ENCODE data around the gene NBAS. TPM values are rescaled to one million over a fixed set of nuclear protein-coding genes. Genes with fewer than 3 reads are reported as not detected.

NBAS gene
- polyA plus RNA-seq, 1 of the 3 experiments (the other 2 are of a cell fraction), result 12.0 TPM

- TF ChIP-seq CHD2 (IDR thresholded peaks at IDR 0.05; ENCODE audit: low read length, partially characterized antibody) (peak; percentile 88), RFX5 (IDR thresholded peaks at IDR 0.05; ENCODE audit: low read length) (no peak), USF1 (IDR thresholded peaks at IDR 0.05; ENCODE audit: borderline replicate concordance, low read depth) (peak; percentile 69; the same call in 1 of the 2 replicates), NFIC (IDR thresholded peaks at IDR 0.05; ENCODE audit: borderline replicate concordance) (no peak), POLR2AphosphoS5 (IDR thresholded peaks at IDR 0.05; ENCODE audit: low read depth, low read length) (peak; percentile 95), JUND (IDR thresholded peaks at IDR 0.05) (no peak), SIN3A (IDR thresholded peaks at IDR 0.05; ENCODE audit: borderline replicate concordance, low read depth, low read length) (peak; percentile 96; the same call in 1 of the 2 replicates), GABPA (IDR thresholded peaks at IDR 0.05; ENCODE audit: low read depth) (peak; percentile 93), ZBTB33 (IDR thresholded peaks at IDR 0.05; ENCODE audit: borderline replicate concordance, low read depth) (no peak; the same call in 1 of the 2 replicates)
Observed at GRCh38 chr2:15591692-15592463, 30.7 kb upstream of the NBAS start, which contains the start of gene DDX1 (continued).

GRCh38 chr2:15591373-15591691, 30.2 kb upstream of the NBAS start:
- TF ChIP-seq MXI1 (IDR thresholded peaks at IDR 0.05; ENCODE audit: low read depth, low read length) (no peak), TEAD4 (IDR thresholded peaks at IDR 0.05; ENCODE audit: borderline replicate concordance, insufficient read depth) (no peak), ZBTB33 (IDR thresholded peaks at IDR 0.05; ENCODE audit: borderline replicate concordance, low read depth) (no peak), EP300 (IDR thresholded peaks at IDR 0.05; ENCODE audit: borderline replicate concordance in 1 of 2, low read depth in 1 of 2, low read length in 1 of 2) (no peak), USF2 (IDR thresholded peaks at IDR 0.05; ENCODE audit: borderline replicate concordance, low read depth, low read length) (no peak), ELF1 (IDR thresholded peaks at IDR 0.05) (no peak), MAX (IDR thresholded peaks at IDR 0.05; ENCODE audit: low read depth) (no peak), YY1 (IDR thresholded peaks at IDR 0.05; ENCODE audit: low read depth) (no peak), RXRA (IDR thresholded peaks at IDR 0.05; ENCODE audit: borderline replicate concordance, low read depth) (no peak), GATA2 (CRISPR knock-in tag; IDR thresholded peaks at IDR 0.05) (no peak), TCF12 (IDR thresholded peaks at IDR 0.05) (no peak), NFIC (IDR thresholded peaks at IDR 0.05; ENCODE audit: borderline replicate concordance) (no peak)
- Histone ChIP-seq H3K27me3 (ENCODE audit: insufficient read depth) (no peaks in the 10 kb centered on the region), H3K9me2 (no peaks in the 10 kb centered on the region), H2AFZ (ENCODE audit: low read depth) (peak overlapping the region; percentile 87), H3K9ac (peak overlapping the region; percentile 85), H3K9me3 (no peaks in the 10 kb centered on the region), H4K20me1 (ENCODE audit: insufficient read depth) (peaks cover 27% of the 10 kb centered on the region), H3K4me2 (peak overlapping the region; percentile 80), H3F3A (replicated peaks; ENCODE audit: insufficient read depth) (peaks cover 7% of the 10 kb centered on the region), H3K79me2 (ENCODE audit: insufficient read depth) (peaks cover 43% of the 10 kb centered on the region), H3K36me3 (replicated peaks in 1 of 2; ENCODE audit: control insufficient read depth in 1 of 2, insufficient read depth in 2 of 2, low read length in 1 of 2) (peaks cover 15 to 20% of the 10 kb centered on the region in 2 experiments), H3K4me1 (ENCODE audit: control insufficient read depth in 1 of 2, insufficient read depth in 2 of 2, low read depth in 1 of 2, low read length in 1 of 2) (peaks cover 8 to 14% of the 10 kb centered on the region in 2 experiments; a peak in 3 of 4 replicates), H3K4me3 (ENCODE audit: low read depth in 2 of 2, low read length in 1 of 2) (peak overlapping the region; percentile 82 to 85), H3K27ac (ENCODE audit: low read depth in 2 of 2, low read length in 1 of 2) (peak overlapping the region; percentile 90 to 95)
- POLR2A ChIA-PET, result no interaction called here
- WGBS (ENCODE audit: low lambda C conversion rate), result 16% methylated on average over 7 of the region's 7 CpGs
- no peak for DNase-seq
- CTCF ChIA-PET, result interaction anchor here (1.4 to 9.4 kb wide), 3 partner anchors 10 to 24 kb away, joined by 4 to 98 read pairs (median 5); no protein-coding TSS in a partner anchor

Measured in SK-N-SH (cell line).